Measurements from ENCODE around the gene FMNL1.
"Not testable (repeated sequence)": the region's sequence is repeated elsewhere in the genome, so short reads cannot be mapped to it uniquely, and the experiment has no call there.

FMNL1 gene

DNA sequence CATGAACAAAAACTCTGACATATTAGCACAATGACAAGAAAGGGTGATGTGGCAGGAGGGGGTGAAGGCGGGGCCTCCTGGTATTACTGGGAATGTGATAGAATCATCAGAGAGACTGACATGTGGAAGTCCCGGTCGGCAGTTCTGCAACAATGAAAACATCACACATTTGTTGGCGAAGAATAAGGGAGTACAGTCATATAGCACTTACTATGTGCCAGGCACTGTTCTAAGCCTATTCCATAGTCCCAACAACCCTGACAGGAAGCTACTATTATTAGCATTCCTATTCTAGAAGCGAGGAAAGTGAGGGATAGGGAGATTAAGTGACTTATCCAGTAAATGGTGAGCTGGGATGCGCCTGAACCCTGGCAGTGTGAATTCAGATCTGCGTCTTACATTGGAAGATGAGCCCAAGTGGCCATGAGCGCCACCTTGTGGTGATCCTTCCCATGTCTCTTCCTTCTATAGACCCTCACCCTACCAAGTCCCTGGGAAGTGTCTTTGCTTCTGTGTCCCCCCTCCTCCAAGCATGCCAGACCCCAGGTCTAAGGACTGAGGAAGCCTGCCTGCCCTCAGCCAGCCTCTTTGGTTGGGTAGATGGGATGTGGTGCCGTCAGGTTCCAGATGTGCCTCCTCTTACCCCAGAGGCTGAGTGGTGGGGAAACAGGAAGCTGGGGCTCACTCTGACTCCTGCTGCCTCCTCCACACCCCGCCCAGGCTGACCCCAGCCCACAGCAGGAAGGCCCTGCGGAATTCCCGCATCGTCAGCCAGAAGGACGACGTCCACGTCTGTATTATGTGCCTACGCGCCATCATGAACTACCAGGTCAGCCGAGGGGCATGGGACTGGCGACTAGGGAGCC is 14.0 kb downstream of the FMNL1 start:
- no peak for DNase-seq

DNA sequence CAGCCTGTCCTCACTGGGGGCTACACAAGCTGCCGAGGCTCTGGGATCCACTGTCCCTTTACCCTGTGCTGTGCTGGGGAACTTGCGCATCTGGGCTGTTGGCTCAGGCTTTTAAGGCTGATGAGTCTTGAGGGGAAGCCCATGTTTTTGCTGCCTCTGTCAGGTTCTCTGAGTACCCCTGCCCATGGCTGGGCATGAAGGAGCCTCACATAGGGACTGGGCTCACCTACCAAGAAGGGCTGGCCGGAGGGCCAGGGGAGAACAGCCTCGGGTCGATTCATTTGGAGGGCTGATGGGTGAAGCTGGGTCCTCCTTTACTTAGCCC is 14.6 kb downstream of the FMNL1 start:
- no peak for DNase-seq

DNA sequence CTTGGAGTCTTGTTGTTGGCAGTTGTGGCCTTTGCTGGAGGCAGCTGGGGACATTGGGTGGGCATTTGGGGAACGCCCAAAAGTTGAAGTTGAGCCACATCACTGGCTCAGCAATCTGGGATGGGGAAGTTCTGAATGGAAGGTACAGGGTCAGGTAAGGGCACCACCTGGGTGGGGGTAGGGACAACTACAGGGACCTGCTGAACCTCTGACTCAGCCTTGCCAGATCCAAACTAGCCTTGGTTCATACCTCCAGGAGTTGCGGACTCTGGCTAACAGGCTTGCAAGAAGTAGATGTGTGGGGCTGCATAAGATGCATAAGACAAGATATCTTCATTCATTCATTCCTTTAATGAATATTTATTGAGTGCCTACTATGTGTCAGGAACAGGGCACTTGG is 16.0 kb downstream of the FMNL1 start:
- DNase-seq: no peak

DNA sequence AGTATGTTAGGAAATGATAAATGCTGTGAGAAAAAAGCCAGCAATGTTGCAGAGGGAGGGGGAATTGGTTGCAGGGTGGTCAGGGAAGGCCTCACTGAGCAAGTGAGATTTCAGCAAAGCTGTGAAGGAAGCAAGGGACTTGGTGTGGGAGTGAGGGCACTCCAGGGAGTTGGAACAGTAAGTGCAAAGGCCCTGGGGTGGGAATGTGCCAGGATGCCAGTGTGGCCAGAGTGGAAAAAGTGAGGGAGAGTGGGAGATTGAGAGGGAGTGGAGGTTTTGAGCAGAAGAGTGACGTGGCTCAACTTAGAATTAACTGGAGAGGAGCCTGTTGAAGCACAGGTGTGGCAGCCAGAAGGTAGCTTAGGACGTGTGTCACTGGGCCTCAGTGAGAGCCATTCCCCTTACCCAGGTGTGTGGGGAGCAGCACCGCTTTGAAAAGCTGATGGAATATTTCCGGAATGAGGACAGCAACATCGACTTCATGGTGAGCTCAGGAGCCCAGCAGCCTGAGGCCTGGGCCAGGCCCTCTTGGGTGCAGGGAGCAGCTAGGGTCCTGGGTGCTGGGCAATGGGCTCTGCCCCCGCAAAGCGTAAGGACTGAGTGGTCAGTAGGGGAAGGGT is 16.6 kb downstream of the FMNL1 start:
- DNase-seq: no peak

DNA sequence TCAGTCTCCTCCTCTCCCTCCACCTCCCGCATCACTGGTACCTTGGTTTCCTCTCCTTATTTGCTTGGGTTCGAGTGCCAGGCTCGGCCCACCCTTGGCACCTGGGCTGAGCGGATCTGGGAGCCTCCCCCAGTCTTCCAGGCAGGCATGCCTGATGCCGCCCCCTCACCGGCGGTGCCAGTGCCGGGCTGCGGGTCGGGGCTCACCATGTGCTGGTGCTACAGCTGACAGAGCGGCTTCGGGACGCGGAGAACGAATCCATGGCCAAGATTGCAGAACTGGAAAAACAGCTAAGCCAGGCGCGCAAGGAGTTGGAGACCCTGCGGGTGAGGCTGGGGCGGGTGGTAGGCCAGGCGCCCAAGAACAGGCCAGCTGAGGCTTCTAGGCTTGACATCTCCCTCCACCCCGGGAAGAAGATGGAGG is 19.2 kb downstream of the FMNL1 start:
- DNase-seq: no peak

DNA sequence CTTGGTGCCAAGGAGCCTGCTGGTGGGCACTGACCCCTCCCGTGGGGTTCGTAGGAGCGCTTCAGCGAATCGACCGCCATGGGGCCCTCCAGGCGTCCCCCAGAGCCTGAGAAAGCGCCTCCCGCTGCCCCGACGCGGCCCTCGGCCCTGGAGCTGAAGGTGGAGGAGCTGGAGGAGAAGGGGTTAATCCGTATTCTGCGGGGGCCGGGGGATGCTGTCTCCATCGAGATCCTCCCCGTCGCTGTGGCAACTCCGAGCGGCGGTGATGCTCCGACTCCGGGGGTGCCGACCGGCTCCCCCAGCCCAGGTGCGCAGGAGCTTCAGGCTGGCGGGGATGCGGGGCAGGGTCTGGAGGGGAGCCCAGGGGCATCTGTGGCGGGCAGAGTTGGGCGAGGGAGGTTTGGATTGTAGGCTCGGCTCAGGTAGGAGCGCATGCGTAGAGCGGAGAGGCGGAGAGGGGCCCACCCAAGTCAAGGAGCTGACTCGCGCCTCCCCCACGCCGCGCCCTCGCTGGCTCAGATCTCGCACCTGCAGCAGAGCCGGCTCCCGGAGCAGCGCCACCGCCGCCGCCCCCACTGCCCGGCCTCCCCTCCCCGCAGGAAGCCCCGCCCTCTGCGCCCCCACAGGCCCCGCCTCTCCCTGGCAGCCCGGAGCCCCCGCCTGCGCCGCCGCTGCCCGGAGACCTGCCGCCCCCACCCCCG is 19.8 kb downstream of the FMNL1 start:
- DNase-seq: no peak

DNA sequence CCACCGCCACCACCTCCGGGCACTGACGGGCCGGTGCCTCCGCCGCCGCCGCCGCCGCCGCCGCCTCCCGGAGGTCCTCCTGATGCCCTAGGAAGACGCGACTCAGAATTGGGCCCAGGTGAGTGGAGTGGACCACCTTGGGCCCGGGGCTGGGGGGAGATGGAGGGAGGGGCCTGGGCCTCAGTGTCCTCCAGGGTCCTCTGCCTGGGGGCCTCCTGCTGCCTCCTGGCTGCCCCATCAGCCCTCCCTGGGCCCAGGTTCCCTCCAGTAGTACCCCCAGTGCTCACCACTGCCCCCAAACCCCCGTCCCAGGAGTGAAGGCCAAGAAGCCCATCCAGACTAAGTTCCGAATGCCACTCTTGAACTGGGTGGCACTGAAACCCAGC is 20.3 kb downstream of the FMNL1 start:
- DNase-seq: no peak

- no peak for DNase-seq
Measured at GRCh38 chr17:45243750-45244149, 22.1 kb downstream of the FMNL1 start.

DNA sequence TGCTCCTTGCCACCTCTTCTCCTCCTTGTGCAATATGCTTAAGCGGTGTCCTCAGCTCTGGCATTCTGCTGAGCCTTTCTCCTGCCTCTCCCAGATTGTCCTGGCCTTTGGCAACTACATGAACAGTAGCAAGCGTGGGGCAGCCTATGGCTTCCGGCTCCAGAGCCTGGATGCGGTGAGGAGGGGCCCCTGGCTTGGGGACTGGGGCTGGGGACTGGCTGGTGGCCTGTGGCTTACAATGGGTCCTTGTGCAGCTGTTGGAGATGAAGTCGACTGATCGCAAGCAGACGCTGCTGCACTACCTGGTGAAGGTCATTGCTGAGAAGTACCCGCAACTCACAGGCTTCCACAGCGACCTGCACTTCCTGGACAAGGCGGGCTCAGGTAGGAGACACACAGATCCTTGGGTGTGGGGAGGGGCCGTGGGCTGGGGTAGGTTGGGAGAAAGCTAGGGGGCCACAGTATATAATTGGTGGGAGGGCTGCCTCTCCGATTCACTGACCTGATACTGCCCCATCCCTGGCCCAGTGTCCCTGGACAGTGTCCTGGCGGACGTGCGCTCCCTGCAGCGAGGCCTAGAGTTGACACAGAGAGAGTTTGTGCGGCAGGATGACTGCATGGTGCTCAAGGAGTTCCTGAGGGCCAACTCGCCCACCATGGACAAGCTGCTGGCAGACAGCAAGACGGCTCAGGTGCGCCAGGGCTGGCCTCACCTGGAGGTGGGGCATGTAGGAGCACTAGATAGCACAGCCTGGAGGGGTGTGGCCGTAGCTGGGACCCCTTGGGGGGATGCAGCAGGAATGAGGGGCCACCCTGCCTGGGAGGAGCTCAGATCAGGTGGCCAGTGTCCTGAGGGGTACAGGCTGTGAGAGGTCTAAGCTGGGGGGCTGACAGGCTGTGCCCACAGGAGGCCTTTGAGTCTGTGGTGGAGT is 23.3 kb downstream of the FMNL1 start:
- no peak for DNase-seq

GRCh38 chr17:45246338-45246737 is 24.7 kb downstream of the FMNL1 start:
- no peak for DNase-seq

DNA sequence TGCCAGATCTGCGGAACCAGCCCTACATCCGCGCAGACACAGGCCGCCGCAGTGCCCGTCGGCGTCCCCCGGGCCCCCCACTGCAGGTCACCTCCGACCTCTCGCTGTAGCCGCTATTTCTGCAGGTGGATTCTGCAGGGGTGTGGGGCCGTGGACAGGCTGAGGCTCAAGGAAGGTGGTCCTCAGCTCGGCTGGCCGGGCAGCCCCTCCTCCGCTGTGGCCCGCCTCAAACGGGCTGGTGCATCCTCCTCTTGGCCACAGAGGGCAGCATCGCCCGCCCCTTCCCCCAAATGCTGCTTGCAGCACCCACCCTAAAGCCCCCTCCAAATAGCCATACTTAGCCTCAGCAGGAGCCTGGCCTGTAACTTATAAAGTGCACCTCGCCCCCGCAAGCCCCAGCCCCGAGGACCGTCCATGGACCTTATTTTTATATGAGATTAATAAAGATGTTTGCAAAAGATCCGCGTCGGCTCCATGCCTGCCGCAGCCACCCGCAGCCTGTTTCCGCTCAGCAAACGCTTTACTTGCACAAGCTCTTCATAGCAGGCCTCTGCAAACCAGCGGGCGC is 25.3 kb downstream of the FMNL1 start:
- DNase-seq: no peak

GRCh38 chr17:45247429-45248131 is 25.9 kb downstream of the FMNL1 start:
- DNase-seq: no peak

- no peak for DNase-seq
Measured at GRCh38 chr17:45248132-45248957, 26.7 kb downstream of the FMNL1 start.

GRCh38 chr17:45251931-45252330 is 30.2 kb downstream of the FMNL1 start:
- no peak for DNase-seq

DNA sequence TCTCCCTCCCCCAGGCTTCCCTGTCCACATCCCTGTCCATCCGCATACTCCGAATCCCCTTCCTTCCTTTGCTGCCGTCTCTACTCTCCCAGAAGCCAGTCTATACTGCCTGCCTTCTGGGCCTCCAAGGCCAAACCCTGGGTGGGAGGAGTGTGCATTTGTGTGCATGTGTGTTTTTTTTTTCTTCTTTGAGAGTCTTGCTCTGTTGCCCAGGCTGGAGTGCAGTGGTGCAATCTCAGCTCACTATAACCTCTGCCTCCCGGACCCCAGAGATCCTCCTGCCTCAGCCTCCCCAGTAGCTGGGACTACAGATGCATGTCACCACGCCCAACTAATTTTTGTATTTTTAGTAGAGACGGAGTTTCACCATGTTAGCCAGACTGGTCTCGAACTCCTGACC is 31.6 kb downstream of the FMNL1 start:
- not testable (repeated sequence) for DNase-seq

GRCh38 chr17:45253879-45254278 is 32.2 kb downstream of the FMNL1 start:
- no peak for DNase-seq

DNA sequence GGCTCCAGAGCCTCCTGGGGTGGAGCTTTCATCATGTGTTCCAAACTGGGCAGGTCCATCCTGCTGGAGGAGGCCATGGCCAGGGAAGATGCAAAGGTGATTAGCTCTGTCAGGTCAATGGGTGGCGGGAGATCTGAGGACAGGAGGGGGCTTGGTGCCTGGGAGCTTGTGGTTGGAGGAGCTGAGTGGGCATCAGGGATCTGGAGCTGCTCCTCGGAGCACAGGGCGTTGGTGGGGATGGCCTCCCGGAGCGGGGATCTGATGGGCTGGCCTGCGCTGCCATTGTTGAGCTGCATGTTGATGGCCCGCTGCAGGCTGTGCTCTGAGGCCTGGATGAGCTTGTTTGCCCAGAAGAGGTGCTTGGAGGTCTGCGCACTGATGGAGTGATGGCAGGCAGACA is 33.7 kb downstream of the FMNL1 start:
- DNase-seq: no peak

DNA sequence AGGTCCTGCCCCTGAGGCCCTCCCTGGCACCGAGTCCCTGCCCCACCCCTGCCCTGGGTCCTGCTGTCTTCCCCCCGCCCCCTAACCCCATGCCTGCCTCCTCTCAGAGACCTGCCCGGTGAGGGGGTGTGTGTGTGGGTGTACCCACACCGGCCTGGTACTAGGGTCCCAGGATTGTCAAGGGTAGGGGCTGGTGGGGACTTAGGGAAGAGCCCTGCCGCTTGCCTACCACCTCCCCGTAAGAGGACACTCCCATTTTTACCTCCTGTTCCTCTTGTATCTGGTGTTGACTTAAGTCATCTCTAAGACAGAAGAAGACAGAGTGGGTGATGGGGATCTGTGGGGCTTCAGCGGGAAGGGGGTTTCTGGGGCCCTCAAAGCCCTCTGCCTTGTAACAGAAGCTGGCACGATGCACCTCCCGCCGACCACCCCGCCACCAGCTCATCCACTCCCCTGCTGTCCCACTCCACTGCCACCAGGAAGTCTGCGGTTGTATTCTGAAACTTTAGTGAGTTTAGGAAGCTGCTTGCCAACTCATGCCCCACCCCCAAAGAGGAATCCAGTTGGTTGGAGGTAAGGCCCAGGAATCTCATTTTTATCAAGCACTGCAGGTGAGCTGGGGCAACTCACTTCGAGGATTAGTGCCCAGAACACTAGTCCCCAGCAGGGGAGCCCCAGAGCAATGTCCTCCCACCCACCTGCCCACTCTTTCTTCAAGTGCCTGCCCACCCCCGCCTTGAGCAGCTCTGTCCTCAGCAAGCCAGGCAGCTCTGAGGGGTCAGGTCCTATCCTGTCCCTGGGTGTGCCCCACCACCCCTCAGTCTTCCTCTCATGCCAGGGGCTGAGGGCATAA is 34.7 kb downstream of the FMNL1 start:
- no peak for DNase-seq

- no peak for DNase-seq
Measured at GRCh38 chr17:45257115-45257514, 35.4 kb downstream of the FMNL1 start.

- DNase-seq: no peak
Measured at GRCh38 chr17:45258981-45259380, 37.3 kb downstream of the FMNL1 start.

Data from cortex of kidney (tissue), 1 donor.